Stimulated activated effector memory CD8-positive, alpha-beta T cell treated with anti-CD3 and anti-CD28 coated beads, Interleukin-12 subunit alpha, Interleukin-12 subunit beta, amount 100 ng/mL, for 72 hours (primary cell): ENCODE data around the gene UFSP1.
A peak's percentile ranks its signal among the peaks of the same experiment; 100 is the strongest.

ENCODE experiments used
- ATAC-seq: fragments of 150-1000 bp; cut with Tn5 transposase; 2 replicates; pipeline ENCODE4 v1.10.0; 2021
- DNase-seq, 2 donors: peaks; one replicate each; pipeline ENCODE4 v3.0.0; 2021 to 2022; ENCODE audit warnings: low spot score in 2 of 2
- H3K27ac Mint-ChIP-seq: one replicate; pipeline ENCODE4 v1.8.0; 2022; ENCODE audit warnings: mild to moderate bottlenecking, mixed read lengths
- H3K36me3 Mint-ChIP-seq: one replicate; pipeline ENCODE4 v1.8.0; 2022; ENCODE audit warnings: mild to moderate bottlenecking, mixed read lengths
- H3K4me1 Mint-ChIP-seq: one replicate; pipeline ENCODE4 v1.8.0; 2022; ENCODE audit warnings: mixed read lengths
- H3K4me3 Mint-ChIP-seq: one replicate; pipeline ENCODE4 v1.8.0; 2022; ENCODE audit warnings: mild to moderate bottlenecking, mixed read lengths
- H3K9me3 Mint-ChIP-seq: one replicate; pipeline ENCODE4 v1.8.0; 2022; ENCODE audit warnings: mixed read lengths

Gene UFSP1

GRCh38 chr7:100890653-100891567 is 1.4 kb upstream of the UFSP1 start:
- no peaks in the 10 kb centered on the region for H3K9me3 Mint-ChIP-seq
- peak overlapping the region; percentile 75 for H3K27ac Mint-ChIP-seq
- H3K4me3 Mint-ChIP-seq: peak overlapping the region; percentile 79
- ATAC-seq (no peak), DNase-seq (no peak)
- H3K36me3 Mint-ChIP-seq: peaks cover 39% of the 10 kb centered on the region
- H3K4me1 Mint-ChIP-seq: peaks cover 55% of the 10 kb centered on the region

DNA sequence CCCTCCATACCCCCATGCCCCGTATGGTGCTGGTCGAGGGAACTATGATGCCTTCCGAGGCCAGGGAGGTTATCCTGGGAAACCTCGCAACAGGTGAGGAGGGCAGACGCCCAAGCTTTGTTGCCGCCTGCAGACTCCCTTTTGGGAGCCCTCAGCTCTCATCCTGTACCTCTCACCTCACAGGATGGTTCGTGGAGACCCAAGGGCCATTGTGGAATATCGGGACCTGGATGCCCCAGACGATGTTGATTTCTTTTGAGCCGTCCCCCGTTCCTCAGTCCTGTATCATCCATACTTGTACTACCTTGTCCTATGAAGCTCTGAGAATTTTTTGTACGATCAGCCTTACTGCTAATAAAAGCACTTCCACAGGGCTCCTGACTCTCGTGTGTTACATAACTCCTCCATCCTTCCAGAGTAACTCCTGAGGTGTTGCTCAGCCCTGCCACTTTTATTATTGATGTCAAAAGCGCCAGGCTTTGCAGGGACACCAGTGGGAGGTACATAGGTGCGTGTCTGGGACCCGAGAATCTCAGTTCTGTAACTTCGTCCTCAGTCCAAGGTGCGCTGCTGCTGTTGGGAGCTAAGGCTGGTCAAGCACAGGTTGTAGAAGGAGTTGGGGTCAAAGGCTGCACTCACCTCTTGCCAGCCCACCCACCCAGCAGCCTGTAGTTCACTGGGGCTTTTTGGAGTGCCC is 1.1 kb downstream of the UFSP1 start:
- H3K4me3 Mint-ChIP-seq: peak overlapping the region; percentile 79
- peak overlapping the region; percentile 87 for H3K27ac Mint-ChIP-seq
- H3K9me3 Mint-ChIP-seq: no peaks in the 10 kb centered on the region
- no peak for DNase-seq
- peaks cover 77% of the 10 kb centered on the region for H3K4me1 Mint-ChIP-seq
- H3K36me3 Mint-ChIP-seq: peaks cover 63% of the 10 kb centered on the region
- ATAC-seq: no peak

DNA sequence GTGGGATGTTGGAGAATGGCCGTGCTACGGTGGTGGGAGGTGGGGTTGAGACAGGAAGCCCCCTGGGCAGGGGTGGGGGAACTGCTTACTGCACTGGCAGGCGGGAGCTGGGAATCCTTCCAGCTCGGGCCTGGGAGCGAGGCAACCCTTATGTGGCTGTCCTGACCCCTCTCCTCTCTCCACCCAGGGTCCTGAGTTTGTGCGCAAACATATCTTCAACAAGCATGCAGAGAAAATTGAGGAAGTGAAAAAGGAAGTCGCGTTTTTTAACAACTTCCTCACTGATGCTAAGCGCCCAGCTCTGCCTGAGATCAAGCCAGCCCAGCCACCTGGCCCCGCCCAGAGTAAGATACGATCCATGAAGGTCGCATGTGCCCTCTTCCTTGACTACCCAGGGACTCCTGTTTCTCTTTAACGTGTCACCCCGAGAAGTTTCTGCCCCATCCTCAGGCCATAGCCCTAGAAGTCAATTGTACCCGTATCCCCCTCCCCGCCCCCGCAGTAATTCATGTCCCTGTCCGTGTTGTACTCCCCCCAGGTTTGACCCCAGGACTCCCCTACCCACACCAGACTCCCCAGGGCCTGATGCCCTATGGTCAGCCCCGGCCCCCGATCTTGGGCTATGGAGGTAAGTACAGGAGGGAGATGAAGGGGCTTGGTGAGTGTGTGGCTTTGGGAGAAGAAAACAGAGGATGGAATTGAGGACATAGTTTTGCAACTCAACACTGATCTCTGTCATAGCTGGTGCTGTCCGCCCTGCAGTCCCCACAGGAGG is 1.8 kb downstream of the UFSP1 start:
- peaks cover 71% of the 10 kb centered on the region for H3K36me3 Mint-ChIP-seq
- ATAC-seq (no peak), DNase-seq (no peak)
- H3K9me3 Mint-ChIP-seq: no peaks in the 10 kb centered on the region
- peaks cover 82% of the 10 kb centered on the region for H3K4me1 Mint-ChIP-seq
- H3K27ac Mint-ChIP-seq: peak overlapping the region; percentile 87
- peak overlapping the region; percentile 79 for H3K4me3 Mint-ChIP-seq

DNA sequence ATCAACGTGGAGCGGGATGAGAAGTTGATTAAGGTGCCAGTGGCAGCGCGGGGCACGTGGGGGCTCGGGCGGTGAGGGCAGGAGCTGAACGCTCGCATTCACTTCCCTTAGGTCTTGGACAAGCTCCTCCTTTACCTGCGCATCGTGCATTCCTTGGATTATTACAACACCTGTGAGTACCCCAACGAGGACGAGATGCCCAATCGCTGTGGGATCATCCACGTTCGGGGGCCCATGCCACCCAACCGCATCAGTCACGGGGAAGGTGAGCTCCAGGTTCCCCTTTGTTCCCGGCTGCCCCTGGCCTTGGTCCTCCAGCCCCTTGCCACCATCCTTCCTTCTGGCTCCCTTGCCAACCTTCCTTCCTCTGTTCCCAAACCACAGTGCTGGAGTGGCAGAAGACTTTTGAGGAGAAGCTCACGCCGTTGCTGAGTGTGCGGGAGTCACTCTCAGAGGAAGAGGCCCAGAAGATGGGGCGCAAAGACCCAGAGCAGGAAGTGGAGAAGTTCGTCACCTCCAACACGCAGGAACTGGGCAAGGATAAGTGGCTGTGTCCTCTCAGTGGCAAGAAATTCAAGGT is 2.5 kb downstream of the UFSP1 start:
- ATAC-seq (no peak), DNase-seq (no peak)
- Mint-ChIP-seq H3K36me3 (peaks cover 75% of the 10 kb centered on the region), H3K9me3 (no peaks in the 10 kb centered on the region), H3K4me3 (peak overlapping the region; percentile 79), H3K27ac (peak overlapping the region; percentile 87), H3K4me1 (peaks cover 79% of the 10 kb centered on the region)

- H3K36me3 Mint-ChIP-seq: peaks cover 79% of the 10 kb centered on the region
- peak overlapping the region; percentile 69 for H3K27ac Mint-ChIP-seq
- H3K4me1 Mint-ChIP-seq: peaks cover 78% of the 10 kb centered on the region
- ATAC-seq (no peak), DNase-seq (no peak)
- H3K4me3 Mint-ChIP-seq: peak overlapping the region; percentile 79
- H3K9me3 Mint-ChIP-seq: no peaks in the 10 kb centered on the region
Measured at GRCh38 chr7:100886142-100886935, 3.2 kb downstream of the UFSP1 start.

DNA sequence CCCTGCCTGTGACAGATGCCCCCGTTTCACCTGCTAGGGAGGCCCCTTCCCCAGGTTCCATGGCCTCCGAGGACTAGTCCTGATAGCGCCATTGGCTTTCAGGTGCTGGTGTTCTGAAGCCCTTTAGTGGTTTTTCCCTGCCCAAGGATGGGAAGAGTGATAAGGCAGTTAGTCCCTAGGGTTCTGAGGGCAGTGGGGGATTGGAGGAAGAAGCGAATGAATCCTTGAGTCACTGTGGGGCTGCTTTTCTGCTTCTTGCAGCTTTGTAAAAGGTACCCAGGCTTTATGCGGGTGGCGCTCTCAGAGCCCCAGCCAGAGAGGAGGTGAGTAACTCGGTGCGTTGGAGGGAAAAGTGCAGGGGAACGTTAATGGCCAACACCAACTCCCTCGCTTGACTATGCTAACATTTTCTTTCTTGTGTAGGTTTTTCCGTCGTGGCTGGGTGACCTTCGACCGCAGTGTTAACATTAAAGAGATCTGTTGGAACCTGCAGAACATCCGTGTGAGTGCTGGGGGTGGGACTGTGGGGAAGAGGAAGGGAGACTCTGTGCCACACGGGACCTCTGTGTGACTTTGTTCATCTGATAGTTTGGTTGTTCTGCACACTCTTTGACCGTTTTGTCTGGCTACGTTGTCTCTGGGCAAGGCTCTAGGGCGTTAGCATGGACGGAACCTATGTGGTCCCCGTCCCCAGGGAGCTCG is 3.9 kb downstream of the UFSP1 start:
- Mint-ChIP-seq H3K4me1 (peaks cover 76% of the 10 kb centered on the region), H3K27ac (peak overlapping the region; percentile 69), H3K9me3 (no peaks in the 10 kb centered on the region), H3K36me3 (peaks cover 86% of the 10 kb centered on the region), H3K4me3 (peak overlapping the region; percentile 79)
- ATAC-seq (no peak), DNase-seq (no peak)

GRCh38 chr7:100884736-100885439 is 4.6 kb downstream of the UFSP1 start:
- DNase-seq: peak in 1 of 2 donors; percentile 70
- Mint-ChIP-seq H3K4me1 (peaks cover 76% of the 10 kb centered on the region), H3K27ac (peak overlapping the region; percentile 69), H3K36me3 (peaks cover 93% of the 10 kb centered on the region), H3K9me3 (no peaks in the 10 kb centered on the region), H3K4me3 (peak overlapping the region; percentile 79)
- ATAC-seq: peak; percentile 53

- Mint-ChIP-seq H3K4me3 (no peak overlapping the region), H3K27ac (peak overlapping the region; percentile 69), H3K9me3 (no peaks in the 10 kb centered on the region), H3K36me3 (peaks cover 100% of the 10 kb centered on the region), H3K4me1 (peaks cover 81% of the 10 kb centered on the region)
- DNase-seq (no peak), ATAC-seq (no peak)
Measured at GRCh38 chr7:100882785-100883526, 6.6 kb downstream of the UFSP1 start.

DNA sequence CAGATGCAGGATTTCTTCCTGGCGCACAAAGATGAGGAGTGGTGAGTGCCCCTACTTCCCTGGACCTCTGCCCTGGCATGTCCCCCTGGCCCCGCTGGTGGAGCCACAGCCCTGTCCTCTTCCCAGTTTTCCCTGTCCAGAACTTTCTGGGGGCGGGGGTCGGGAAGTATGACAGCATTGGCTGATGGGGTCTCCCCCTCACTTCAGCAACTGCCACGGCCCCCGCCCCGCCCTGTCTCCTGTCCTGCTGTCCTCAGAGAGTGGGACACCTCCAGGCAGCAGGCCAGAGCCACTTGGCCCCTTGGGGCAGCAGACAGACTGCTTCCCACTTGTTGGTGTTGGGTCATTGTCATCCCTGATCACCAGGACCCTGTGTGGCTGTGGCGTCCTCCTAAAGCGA is 7.3 kb downstream of the UFSP1 start:
- peak overlapping the region; percentile 20 for H3K27ac Mint-ChIP-seq
- peaks cover 73% of the 10 kb centered on the region for H3K4me1 Mint-ChIP-seq
- DNase-seq (no peak), ATAC-seq (no peak)
- no peak overlapping the region for H3K4me3 Mint-ChIP-seq
- H3K36me3 Mint-ChIP-seq: peaks cover 100% of the 10 kb centered on the region
- no peaks in the 10 kb centered on the region for H3K9me3 Mint-ChIP-seq

DNA sequence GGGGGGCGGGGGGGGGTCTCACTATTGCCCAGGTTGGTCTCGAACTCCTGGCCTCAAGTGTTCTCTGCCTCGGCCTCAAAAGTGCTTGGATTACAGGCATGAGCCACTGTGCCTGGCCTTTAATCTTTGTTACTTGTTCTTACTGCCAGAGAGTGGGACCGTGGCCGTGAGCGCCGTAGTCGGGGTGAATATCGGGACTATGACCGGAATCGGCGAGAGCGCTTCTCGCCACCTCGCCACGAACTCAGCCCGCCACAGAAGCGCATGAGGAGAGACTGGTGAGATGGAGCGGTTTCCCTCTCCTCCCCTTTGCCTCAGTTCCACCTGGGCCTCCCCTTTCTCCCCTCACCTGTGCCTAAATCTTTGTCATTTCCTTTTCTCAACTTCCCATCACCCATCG is 8.4 kb downstream of the UFSP1 start:
- Mint-ChIP-seq H3K4me3 (no peak overlapping the region), H3K4me1 (peaks cover 72% of the 10 kb centered on the region), H3K36me3 (peaks cover 100% of the 10 kb centered on the region), H3K27ac (peak overlapping the region; percentile 20), H3K9me3 (no peaks in the 10 kb centered on the region)
- DNase-seq (no peak), ATAC-seq (no peak)

DNA sequence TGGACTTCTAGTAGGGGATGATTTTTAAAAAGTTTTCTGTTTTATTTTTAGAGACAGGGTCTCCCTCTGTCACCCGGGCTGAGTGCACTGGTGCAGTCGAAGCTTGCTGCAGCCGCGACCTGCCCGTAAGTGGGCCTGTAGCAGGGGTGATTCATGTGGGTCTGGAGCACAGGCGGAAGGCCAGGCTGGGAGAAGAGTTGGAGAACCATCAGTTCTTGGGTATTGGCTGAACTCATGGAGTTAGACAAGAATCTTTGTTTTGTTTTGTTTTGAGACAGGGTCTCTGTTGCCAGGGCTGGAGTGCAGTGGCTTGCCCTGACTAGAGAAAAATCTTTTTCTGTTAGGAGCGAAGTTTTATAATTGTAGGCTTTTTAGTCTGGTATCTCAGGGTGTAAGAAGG is 8.9 kb downstream of the UFSP1 start:
- Mint-ChIP-seq H3K9me3 (no peaks in the 10 kb centered on the region), H3K36me3 (peaks cover 100% of the 10 kb centered on the region), H3K27ac (peak overlapping the region; percentile 95), H3K4me3 (no peak overlapping the region), H3K4me1 (peaks cover 71% of the 10 kb centered on the region)
- ATAC-seq (no peak), DNase-seq (no peak)

DNA sequence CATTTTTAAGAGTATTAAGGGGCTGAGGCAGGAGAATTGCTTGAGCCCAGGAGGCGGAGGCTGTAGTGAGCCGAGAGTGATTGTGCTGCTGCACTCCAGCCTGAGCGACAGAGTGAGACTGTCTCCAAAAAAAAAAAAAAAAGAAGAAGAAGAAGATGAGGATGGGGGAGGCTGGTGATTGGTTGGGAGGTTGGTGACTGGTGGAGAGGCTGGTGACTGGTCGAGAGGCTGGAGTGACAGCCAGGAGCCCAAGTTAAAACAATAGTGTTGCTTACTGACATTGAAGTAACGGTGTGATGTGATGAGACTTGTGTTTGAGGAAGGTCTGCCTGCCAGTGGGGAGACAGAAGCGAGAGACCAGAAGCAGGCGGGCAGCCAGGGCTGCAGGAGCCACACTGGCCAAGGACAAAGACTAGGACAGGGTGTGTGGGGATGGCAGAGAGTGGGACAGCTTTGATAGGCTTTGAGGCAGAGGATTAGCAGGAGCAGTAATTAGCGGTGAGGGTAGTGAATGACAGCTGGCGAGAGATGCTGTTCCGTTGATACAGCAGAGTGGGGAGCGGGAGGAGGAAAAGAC is 9.7 kb downstream of the UFSP1 start:
- Mint-ChIP-seq H3K9me3 (no peaks in the 10 kb centered on the region), H3K4me1 (peaks cover 71% of the 10 kb centered on the region), H3K27ac (peak overlapping the region; percentile 95), H3K36me3 (peaks cover 100% of the 10 kb centered on the region), H3K4me3 (no peak overlapping the region)
- ATAC-seq (no peak), DNase-seq (no peak)
